Smooth muscle cell (in vitro differentiated cells): Measurements from ENCODE around the gene ACOXL. TPM values are rescaled to one million over a fixed set of nuclear protein-coding genes. Genes with fewer than 3 reads are reported as not detected.

Experiments
- DNase-seq: peaks from one replicate; lab custom pipeline; 2025; ENCODE audit not compliant: unreplicated experiment; lab: John Stamatoyannopoulos, UW
- H2AFZ ChIP-seq: fragments of 200-600 bp; sonication (generic); 2 replicates; pipeline ENCODE4 v1.6.0; 2016; ENCODE audit warnings: antibody characterized with exemption, low read depth, mild to moderate bottlenecking
- H3F3A ChIP-seq: fragments of 200-600 bp; sonication (generic); 2 replicates; pipeline ENCODE4 v1.6.0; 2017; ENCODE audit warnings: antibody characterized with exemption, low read depth
- H3K27ac ChIP-seq: fragments of 200-600 bp; sonication (generic); 2 replicates; pipeline ENCODE4 v1.5.1; 2016; ENCODE audit warnings: low read depth, mild to moderate bottlenecking
- H3K27me3 ChIP-seq: fragments of 200-600 bp; sonication (generic); 2 replicates; pipeline ENCODE4 v1.6.1; 2016; ENCODE audit warnings: low read depth, mild to moderate bottlenecking
- H3K36me3 ChIP-seq: fragments of 200-600 bp; sonication (generic); 2 replicates; pipeline ENCODE4 v1.5.1; 2016; ENCODE audit warnings: low read depth
- H3K4me1 ChIP-seq: fragments of 200-600 bp; sonication (generic); 2 replicates; pipeline ENCODE4 v1.5.1; 2016; ENCODE audit warnings: low read depth
- H3K4me2 ChIP-seq: fragments of 200-600 bp; sonication (generic); 2 replicates; pipeline ENCODE4 v1.6.0; 2016; ENCODE audit warnings: mild to moderate bottlenecking
- H3K4me3 ChIP-seq: fragments of 200-600 bp; sonication (generic); 2 replicates; pipeline ENCODE4 v1.5.1; 2016; ENCODE audit warnings: mild to moderate bottlenecking
- H3K79me2 ChIP-seq: fragments of 200-600 bp; sonication (generic); 2 replicates; pipeline ENCODE4 v1.6.0; 2016; ENCODE audit warnings: low read depth, mild to moderate bottlenecking
- H3K9ac ChIP-seq: fragments of 200-600 bp; sonication (generic); 2 replicates; pipeline ENCODE4 v1.6.0; 2016; ENCODE audit warnings: low read depth
- H3K9me3 ChIP-seq: fragments of 200-600 bp; sonication (generic); replicated peaks from 2 replicates; pipeline ENCODE4 v1.5.1; 2016; ENCODE audit warnings: low read depth
- H4K20me1 ChIP-seq: fragments of 200-600 bp; sonication (generic); 2 replicates; pipeline ENCODE4 v1.6.0; 2016; ENCODE audit warnings: low read depth
- WGBS: methylation state at CpG from one replicate; pipeline ENCODE4 v1.1.7; 2016; ENCODE audit warnings: low lambda C conversion rate; 5-methylcytosine and 5-hydroxymethylcytosine counted together
- polyA plus RNA-seq: library from polyadenylated mRNA; unstranded; fragments of >200 nt; fragmentation: Nextera tagmentation; extraction: Ambion mirVana; gene quantifications from 2 replicates; pipeline ENCODE4 v1.2.1, GENCODE V29; 2016
- total RNA-seq: library from RNA; depleted of rRNA; stranded (reverse); fragments of >200 nt; gene quantifications from 2 replicates; pipeline ENCODE4 v1.2.3, GENCODE V29; 2014
- TF ChIP-seq, protein P1 (sequence below): fragments of 200-600 bp; sonication (generic); IDR thresholded peaks from 2 replicates; pipeline ENCODE4 v1.5.1; 2017; ENCODE audit warnings: borderline replicate concordance, mild to moderate bottlenecking, antibody characterized with exemption; ENCODE audit not compliant: insufficient read depth, poor library complexity, severe bottlenecking

ACOXL gene
- total and polyA plus RNA-seq, 2 experiments from 2014 or later: not detected

- H3K9me3 ChIP-seq: no peaks in the 10 kb centered on the region
- H3K4me2 ChIP-seq: no peak overlapping the region
- no peaks in the 10 kb centered on the region for H3K36me3 ChIP-seq
- H4K20me1 ChIP-seq: peaks cover 63% of the 10 kb centered on the region
- no peak overlapping the region for H2AFZ ChIP-seq
- peaks cover 4% of the 10 kb centered on the region for H3K79me2 ChIP-seq
- H3K4me3 ChIP-seq: no peak overlapping the region
- peaks cover under 1% of the 10 kb centered on the region for H3K4me1 ChIP-seq
- H3K27me3 ChIP-seq: no peaks in the 10 kb centered on the region
- 58% methylated on average over 12 of the region's 12 CpGs for whole genome bisulfite sequencing
- TF ChIP-seq, protein P1, sequence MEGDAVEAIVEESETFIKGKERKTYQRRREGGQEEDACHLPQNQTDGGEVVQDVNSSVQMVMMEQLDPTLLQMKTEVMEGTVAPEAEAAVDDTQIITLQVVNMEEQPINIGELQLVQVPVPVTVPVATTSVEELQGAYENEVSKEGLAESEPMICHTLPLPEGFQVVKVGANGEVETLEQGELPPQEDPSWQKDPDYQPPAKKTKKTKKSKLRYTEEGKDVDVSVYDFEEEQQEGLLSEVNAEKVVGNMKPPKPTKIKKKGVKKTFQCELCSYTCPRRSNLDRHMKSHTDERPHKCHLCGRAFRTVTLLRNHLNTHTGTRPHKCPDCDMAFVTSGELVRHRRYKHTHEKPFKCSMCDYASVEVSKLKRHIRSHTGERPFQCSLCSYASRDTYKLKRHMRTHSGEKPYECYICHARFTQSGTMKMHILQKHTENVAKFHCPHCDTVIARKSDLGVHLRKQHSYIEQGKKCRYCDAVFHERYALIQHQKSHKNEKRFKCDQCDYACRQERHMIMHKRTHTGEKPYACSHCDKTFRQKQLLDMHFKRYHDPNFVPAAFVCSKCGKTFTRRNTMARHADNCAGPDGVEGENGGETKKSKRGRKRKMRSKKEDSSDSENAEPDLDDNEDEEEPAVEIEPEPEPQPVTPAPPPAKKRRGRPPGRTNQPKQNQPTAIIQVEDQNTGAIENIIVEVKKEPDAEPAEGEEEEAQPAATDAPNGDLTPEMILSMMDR: no peak
- DNase-seq: no peak
- H3K27ac ChIP-seq: no peak overlapping the region
- no peak overlapping the region for H3K9ac ChIP-seq
- peaks cover 2% of the 10 kb centered on the region for H3F3A ChIP-seq
Measured at GRCh38 chr2:111162718-111163331, 430.5 kb downstream of the ACOXL start.

DNA sequence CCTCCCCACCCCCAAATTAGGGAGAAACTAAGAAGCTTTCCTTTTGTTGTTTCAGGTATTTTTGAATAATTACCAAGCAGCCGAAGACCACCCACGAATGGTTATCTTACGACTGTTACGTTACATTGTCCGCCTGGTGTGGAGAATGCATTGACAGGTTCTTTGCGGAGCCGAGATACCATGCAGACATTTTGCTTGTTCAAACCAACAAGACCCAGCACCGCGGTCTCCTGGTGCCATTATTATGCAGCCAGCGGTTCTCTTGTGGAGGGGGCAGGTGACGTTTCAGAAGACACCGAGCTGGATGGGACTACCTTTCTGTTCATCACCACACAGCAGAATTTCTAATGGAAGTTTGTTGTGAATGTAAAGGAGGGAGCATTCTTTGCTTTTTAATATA lies 431.7 kb downstream of the ACOXL start:
- H2AFZ ChIP-seq: no peak overlapping the region
- no peaks in the 10 kb centered on the region for H3K36me3 ChIP-seq
- TF ChIP-seq, protein P1: no peak
- peaks cover 5% of the 10 kb centered on the region for H3F3A ChIP-seq
- no peak for DNase-seq
- H3K4me3 ChIP-seq: no peak overlapping the region
- peaks cover 7% of the 10 kb centered on the region for H3K4me1 ChIP-seq
- no peak overlapping the region for H3K27ac ChIP-seq
- H3K27me3 ChIP-seq: no peaks in the 10 kb centered on the region
- H3K79me2 ChIP-seq: peaks cover 4% of the 10 kb centered on the region
- H4K20me1 ChIP-seq: peaks cover 57% of the 10 kb centered on the region
- H3K9me3 ChIP-seq: no peaks in the 10 kb centered on the region
- H3K4me2 ChIP-seq: no peak overlapping the region
- 88% methylated on average over 12 of the region's 12 CpGs for WGBS
- no peak overlapping the region for H3K9ac ChIP-seq

DNA sequence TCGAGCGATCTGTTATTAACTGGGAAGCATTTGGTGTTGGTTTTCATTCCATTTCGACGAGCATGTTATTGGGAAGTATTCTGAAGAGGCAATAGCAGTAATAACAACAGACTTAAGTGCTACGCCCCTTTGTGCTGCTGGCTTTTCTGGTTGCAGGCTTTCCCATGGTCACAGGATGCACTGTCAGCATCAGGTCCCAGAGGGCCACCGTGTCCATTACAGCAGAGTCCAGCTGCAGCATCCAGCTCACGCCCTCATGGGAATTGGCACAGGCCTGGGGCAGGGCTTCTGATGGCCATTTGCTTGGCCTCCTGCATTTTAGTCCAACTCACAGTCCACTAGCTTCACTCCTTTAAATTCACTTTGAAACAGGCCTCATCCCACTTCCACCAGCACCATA lies 432.7 kb downstream of the ACOXL start:
- 94% methylated on average over 7 of the region's 7 CpGs for WGBS
- DNase-seq: no peak
- Histone ChIP-seq H3K9me3 (no peaks in the 10 kb centered on the region), H3K9ac (no peak overlapping the region), H4K20me1 (peaks cover 47% of the 10 kb centered on the region), H3K4me2 (no peak overlapping the region), H2AFZ (no peak overlapping the region), H3F3A (peaks cover 5% of the 10 kb centered on the region), H3K4me1 (peaks cover 7% of the 10 kb centered on the region), H3K4me3 (no peak overlapping the region), H3K79me2 (no peaks in the 10 kb centered on the region), H3K27me3 (no peaks in the 10 kb centered on the region), H3K36me3 (no peaks in the 10 kb centered on the region), H3K27ac (no peak overlapping the region)
- TF ChIP-seq, protein P1: no peak

GRCh38 chr2:111166115-111166514 lies 433.7 kb downstream of the ACOXL start:
- no peak overlapping the region for H3K4me2 ChIP-seq
- no peak overlapping the region for H3K4me3 ChIP-seq
- TF ChIP-seq, protein P1: no peak
- peaks cover 5% of the 10 kb centered on the region for H3F3A ChIP-seq
- H3K36me3 ChIP-seq: no peaks in the 10 kb centered on the region
- DNase-seq: no peak
- H3K27me3 ChIP-seq: no peaks in the 10 kb centered on the region
- H2AFZ ChIP-seq: no peak overlapping the region
- H3K9me3 ChIP-seq: no peaks in the 10 kb centered on the region
- 92% methylated on average over 5 of the region's 5 CpGs for WGBS
- H3K27ac ChIP-seq: no peak overlapping the region
- peaks cover 8% of the 10 kb centered on the region for H3K4me1 ChIP-seq
- no peak overlapping the region for H3K9ac ChIP-seq
- peaks cover 36% of the 10 kb centered on the region for H4K20me1 ChIP-seq
- H3K79me2 ChIP-seq: no peaks in the 10 kb centered on the region
